ENCODE data around the gene RBM33. TPM values are rescaled to one million over a fixed set of nuclear protein-coding genes. Genes with fewer than 3 reads are reported as not detected.

Gene RBM33
- total and polyA plus RNA-seq, 2 experiments from 2014 or later = 10.5 to 36.0 TPM

DNA sequence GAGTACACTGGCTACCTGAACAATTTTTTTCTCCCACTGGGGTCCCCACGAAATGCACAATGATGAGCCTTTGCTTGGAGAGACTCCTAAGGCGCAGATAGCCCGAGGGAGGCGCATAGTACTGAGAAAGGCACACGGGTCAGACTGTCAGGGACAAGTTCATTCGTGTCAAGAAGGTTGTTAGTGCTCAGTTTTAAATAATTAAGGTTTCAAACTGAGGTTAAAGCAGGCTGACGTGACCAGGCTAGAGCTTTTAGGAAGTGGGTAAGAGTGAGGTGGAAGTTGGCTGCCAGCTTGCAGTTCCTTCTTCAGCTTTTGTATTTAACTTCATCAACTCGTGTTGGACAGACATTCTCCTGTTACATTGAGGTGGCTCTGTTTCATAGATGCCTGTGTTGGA is 31.6 kb downstream of the RBM33 start:
- Histone ChIP-seq H3F3A (ENCODE audit: insufficient read depth) (peaks cover 24% of the 10 kb centered on the region), H3K36me3 (ENCODE audit: low read depth) (peaks cover 30% of the 10 kb centered on the region), H3K27me3 (replicated peaks; ENCODE audit: insufficient read depth) (no peaks in the 10 kb centered on the region), H2AFZ (no peak overlapping the region), H3K4me3 (no peak overlapping the region), H3K79me2 (ENCODE audit: insufficient read depth) (peaks cover 100% of the 10 kb centered on the region), H3K27ac (no peak overlapping the region), H4K20me1 (ENCODE audit: insufficient read depth) (peaks cover 10% of the 10 kb centered on the region; the same call in 1 of the 2 replicates), H3K9me2 (ENCODE audit: insufficient read depth) (no peaks in the 10 kb centered on the region), H3K9me3 (ENCODE audit: low read depth) (no peaks in the 10 kb centered on the region), H3K4me2 (ENCODE audit: unreplicated experiment) (no peak overlapping the region), H3K9ac (no peak overlapping the region), H3K4me1 (ENCODE audit: insufficient read depth) (peaks cover 17% of the 10 kb centered on the region)
- no peak for DNase-seq
- in situ Hi-C loops (cut with MboI) = no loop called here
- WGBS, 2 experiments (ENCODE audit: low coverage in 1 of 2, low lambda C conversion rate in 2 of 2, missing lambda C conversion rate in 2 of 2) = 88 to 89% methylated on average over 8 of the region's 8 CpGs
- no peak for TF ChIP-seq EZH2phosphoT487 (IDR thresholded peaks at IDR 0.05; ENCODE audit: insufficient read depth, low read depth)
- TF ChIP-seq EZH2 (IDR thresholded peaks at IDR 0.05; ENCODE audit: insufficient read depth, poor library complexity, severe bottlenecking) = no peak

DNA sequence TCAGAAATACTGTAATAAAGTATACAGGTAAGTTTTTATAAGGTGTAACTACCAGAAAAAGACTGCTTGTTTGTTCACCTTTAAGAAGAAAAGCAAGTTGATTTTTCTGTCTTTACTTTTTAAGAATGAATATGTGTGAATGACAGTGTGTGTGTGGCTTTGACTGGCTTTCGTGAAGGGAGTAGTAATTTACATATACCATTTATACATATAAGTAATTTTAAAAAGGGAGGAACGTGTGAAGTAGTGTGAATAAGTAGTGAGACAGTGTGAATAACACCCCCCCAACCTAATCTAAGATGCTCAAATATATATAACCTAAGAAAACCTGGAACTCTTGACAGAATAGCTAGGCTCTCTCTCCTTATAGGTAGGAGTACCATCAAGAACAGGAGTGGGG is 33.2 kb downstream of the RBM33 start:
- in situ Hi-C loops (cut with MboI) = no loop called here
- Histone ChIP-seq H3K9me2 (ENCODE audit: insufficient read depth) (no peaks in the 10 kb centered on the region), H3K4me2 (ENCODE audit: unreplicated experiment) (no peak overlapping the region), H2AFZ (no peak overlapping the region), H3K36me3 (ENCODE audit: low read depth) (peaks cover 44% of the 10 kb centered on the region), H3K9me3 (ENCODE audit: low read depth) (no peaks in the 10 kb centered on the region), H3K9ac (no peak overlapping the region), H3K4me1 (ENCODE audit: insufficient read depth) (peaks cover 13% of the 10 kb centered on the region; the same call in 1 of the 2 replicates), H3K4me3 (no peak overlapping the region), H4K20me1 (ENCODE audit: insufficient read depth) (peaks cover 2% of the 10 kb centered on the region; the same call in 1 of the 2 replicates), H3K27ac (no peak overlapping the region), H3F3A (ENCODE audit: insufficient read depth) (peaks cover 14% of the 10 kb centered on the region; the same call in 1 of the 2 replicates), H3K79me2 (ENCODE audit: insufficient read depth) (peaks cover 100% of the 10 kb centered on the region), H3K27me3 (replicated peaks; ENCODE audit: insufficient read depth) (no peaks in the 10 kb centered on the region)
- no peak for TF ChIP-seq EZH2phosphoT487 (IDR thresholded peaks at IDR 0.05; ENCODE audit: insufficient read depth, low read depth)
- TF ChIP-seq EZH2 (IDR thresholded peaks at IDR 0.05; ENCODE audit: insufficient read depth, poor library complexity, severe bottlenecking) = no peak
- WGBS, 2 experiments (ENCODE audit: low coverage in 1 of 2, low lambda C conversion rate in 2 of 2, missing lambda C conversion rate in 2 of 2) = 97% methylated on average over 2 of the region's 2 CpGs
- DNase-seq = no peak

DNA sequence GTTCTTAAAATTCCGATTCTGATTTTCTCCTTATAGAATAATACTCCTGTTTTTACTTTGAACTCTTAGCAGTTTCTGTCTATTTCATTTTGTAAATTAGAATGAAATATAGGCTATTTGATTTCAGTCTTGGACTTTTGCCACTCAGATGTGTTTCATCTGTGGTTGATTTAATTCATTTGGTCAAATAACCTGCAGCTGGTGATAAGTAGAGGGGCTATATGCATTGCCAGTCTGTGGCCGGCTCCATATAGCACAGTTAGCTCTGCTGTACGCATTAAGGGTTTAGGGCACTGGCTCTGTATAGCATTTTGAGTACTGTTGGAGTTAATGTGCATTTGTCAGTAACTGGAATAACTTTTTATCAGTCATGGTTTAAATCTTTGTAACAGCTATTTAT is 35.7 kb downstream of the RBM33 start:
- peaks cover 20% of the 10 kb centered on the region for H3K4me1 ChIP-seq (ENCODE audit: insufficient read depth)
- no peak overlapping the region for H3K4me2 ChIP-seq (ENCODE audit: unreplicated experiment)
- peaks cover 16% of the 10 kb centered on the region for H3F3A ChIP-seq (ENCODE audit: insufficient read depth)
- peaks cover 100% of the 10 kb centered on the region for H3K79me2 ChIP-seq (ENCODE audit: insufficient read depth)
- no peak for DNase-seq
- H3K36me3 ChIP-seq (ENCODE audit: low read depth) = peaks cover 49% of the 10 kb centered on the region
- no peaks in the 10 kb centered on the region for H3K9me3 ChIP-seq (ENCODE audit: low read depth)
- peaks cover 10% of the 10 kb centered on the region; the same call in 1 of the 2 replicates for H4K20me1 ChIP-seq (ENCODE audit: insufficient read depth)
- in situ Hi-C loops (cut with MboI) = no loop called here
- TF ChIP-seq EZH2 (IDR thresholded peaks at IDR 0.05; ENCODE audit: insufficient read depth, poor library complexity, severe bottlenecking) (no peak), EZH2phosphoT487 (IDR thresholded peaks at IDR 0.05; ENCODE audit: insufficient read depth, low read depth) (no peak)
- H2AFZ ChIP-seq = no peak overlapping the region
- H3K27ac ChIP-seq = no peak overlapping the region
- H3K27me3 ChIP-seq (replicated peaks; ENCODE audit: insufficient read depth) = no peaks in the 10 kb centered on the region
- no peaks in the 10 kb centered on the region for H3K9me2 ChIP-seq (ENCODE audit: insufficient read depth)
- WGBS, 2 experiments (ENCODE audit: low coverage in 1 of 2, low lambda C conversion rate in 2 of 2, missing lambda C conversion rate in 2 of 2) = 73 to 74% methylated on average over 3 of the region's 3 CpGs
- H3K4me3 ChIP-seq = no peak overlapping the region
- H3K9ac ChIP-seq = no peak overlapping the region

DNA sequence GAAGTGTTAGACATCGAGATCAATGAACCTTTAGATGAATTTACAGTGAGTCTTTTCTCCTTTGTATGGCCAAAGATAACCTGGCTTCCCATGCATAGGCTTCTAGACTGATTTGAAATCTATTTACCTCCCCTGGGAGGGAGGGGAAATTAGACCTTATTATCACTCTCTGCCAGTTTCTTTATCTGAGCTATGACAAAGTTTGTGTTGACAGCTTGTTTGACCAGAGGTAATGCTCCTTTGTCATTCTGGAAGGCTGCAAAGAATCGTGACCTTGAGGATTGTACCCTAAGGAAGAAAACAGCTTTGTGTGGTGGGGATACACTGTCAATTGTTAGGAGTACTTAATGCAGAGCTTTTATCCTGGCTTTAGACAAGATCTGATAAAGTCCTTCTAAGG is 36.4 kb downstream of the RBM33 start:
- H3K27me3 ChIP-seq (replicated peaks; ENCODE audit: insufficient read depth) = no peaks in the 10 kb centered on the region
- H3K4me2 ChIP-seq (ENCODE audit: unreplicated experiment) = no peak overlapping the region
- peaks cover 100% of the 10 kb centered on the region for H3K79me2 ChIP-seq (ENCODE audit: insufficient read depth)
- H2AFZ ChIP-seq = no peak overlapping the region
- H3K9ac ChIP-seq = no peak overlapping the region
- H3K9me2 ChIP-seq (ENCODE audit: insufficient read depth) = no peaks in the 10 kb centered on the region
- no peaks in the 10 kb centered on the region for H3K9me3 ChIP-seq (ENCODE audit: low read depth)
- peaks cover 22% of the 10 kb centered on the region for H3K4me1 ChIP-seq (ENCODE audit: insufficient read depth)
- H4K20me1 ChIP-seq (ENCODE audit: insufficient read depth) = peaks cover 18% of the 10 kb centered on the region; the same call in 1 of the 2 replicates
- TF ChIP-seq EZH2phosphoT487 (IDR thresholded peaks at IDR 0.05; ENCODE audit: insufficient read depth, low read depth) = no peak
- H3K36me3 ChIP-seq (ENCODE audit: low read depth) = peaks cover 43% of the 10 kb centered on the region
- in situ Hi-C loops (cut with MboI) = no loop called here
- H3F3A ChIP-seq (ENCODE audit: insufficient read depth) = peaks cover 17% of the 10 kb centered on the region
- no peak overlapping the region for H3K4me3 ChIP-seq
- 94 to 100% methylated on average over 2 of the region's 2 CpGs for WGBS, 2 experiments (ENCODE audit: low coverage in 1 of 2, low lambda C conversion rate in 2 of 2, missing lambda C conversion rate in 2 of 2)
- DNase-seq = no peak
- no peak overlapping the region for H3K27ac ChIP-seq

DNA sequence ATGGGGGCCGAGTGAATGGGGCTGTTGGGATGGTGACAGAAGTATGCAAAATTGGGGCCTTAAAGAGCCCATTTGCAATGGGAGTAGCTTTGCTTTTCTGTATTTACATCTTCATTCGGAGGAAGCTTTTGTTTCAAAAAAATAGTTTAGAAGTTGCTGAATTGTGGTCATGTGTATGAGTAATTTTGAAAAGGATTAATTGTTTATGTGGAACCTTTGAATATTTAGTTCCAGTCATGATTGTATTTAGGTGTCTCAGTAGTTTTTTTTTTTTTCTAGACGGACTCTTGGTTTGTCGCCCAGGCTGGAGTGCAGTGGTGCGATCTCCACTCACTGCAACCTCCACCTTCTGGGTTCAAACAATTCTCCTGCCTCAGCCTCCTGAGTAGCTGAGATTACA is 37.2 kb downstream of the RBM33 start:
- in situ Hi-C loops (cut with MboI) = no loop called here
- H3K4me1 ChIP-seq (ENCODE audit: insufficient read depth) = peaks cover 19% of the 10 kb centered on the region
- no peak overlapping the region for H3K9ac ChIP-seq
- H3K4me3 ChIP-seq = no peak overlapping the region
- H2AFZ ChIP-seq = no peak overlapping the region
- 87 to 90% methylated on average over 5 of the region's 5 CpGs for WGBS, 2 experiments (ENCODE audit: low coverage in 1 of 2, low lambda C conversion rate in 2 of 2, missing lambda C conversion rate in 2 of 2)
- peaks cover 16% of the 10 kb centered on the region for H3F3A ChIP-seq (ENCODE audit: insufficient read depth)
- H3K27me3 ChIP-seq (replicated peaks; ENCODE audit: insufficient read depth) = no peaks in the 10 kb centered on the region
- peaks cover 100% of the 10 kb centered on the region for H3K79me2 ChIP-seq (ENCODE audit: insufficient read depth)
- no peaks in the 10 kb centered on the region for H3K9me3 ChIP-seq (ENCODE audit: low read depth)
- no peak overlapping the region for H3K27ac ChIP-seq
- DNase-seq = no peak
- H4K20me1 ChIP-seq (ENCODE audit: insufficient read depth) = peaks cover 19% of the 10 kb centered on the region; the same call in 1 of the 2 replicates
- H3K9me2 ChIP-seq (ENCODE audit: insufficient read depth) = no peaks in the 10 kb centered on the region
- TF ChIP-seq EZH2phosphoT487 (IDR thresholded peaks at IDR 0.05; ENCODE audit: insufficient read depth, low read depth) = no peak
- no peak for TF ChIP-seq EZH2 (IDR thresholded peaks at IDR 0.05; ENCODE audit: insufficient read depth, poor library complexity, severe bottlenecking)
- H3K4me2 ChIP-seq (ENCODE audit: unreplicated experiment) = no peak overlapping the region
- H3K36me3 ChIP-seq (ENCODE audit: low read depth) = peaks cover 41% of the 10 kb centered on the region
